ENCODE measurements around the gene SRPK2. TPM values are rescaled to one million over a fixed set of nuclear protein-coding genes. Genes with fewer than 3 reads are reported as not detected.
"Not testable (repeated sequence)": the region's sequence is repeated elsewhere in the genome, so short reads cannot be mapped to it uniquely, and the experiment has no call there.

The SRPK2 gene
- total RNA-seq, 1 donor from 2014 or later, result 249 TPM

- no peak for DNase-seq (ENCODE audit: low spot score in 2 of 2)
- no peak for FAIRE-seq
Observed at GRCh38 chr7:105345725-105346124, 43.0 kb downstream of the SRPK2 start.

- FAIRE-seq (no peak), DNase-seq (ENCODE audit: low spot score in 2 of 2) (no peak)
Observed at GRCh38 chr7:105345003-105345402, 43.7 kb downstream of the SRPK2 start.

- no peak for FAIRE-seq
- DNase-seq (ENCODE audit: low spot score in 2 of 2), result no peak
Observed at GRCh38 chr7:105339404-105340323, 49.1 kb downstream of the SRPK2 start.

GRCh38 chr7:105337529-105337928 is 51.2 kb downstream of the SRPK2 start:
- DNase-seq (ENCODE audit: low spot score in 2 of 2) (no peak), FAIRE-seq (no peak)

- FAIRE-seq (peak; percentile 98), DNase-seq (ENCODE audit: low spot score in 2 of 2) (no peak)
Observed at GRCh38 chr7:105336009-105336408, 52.7 kb downstream of the SRPK2 start.

GRCh38 chr7:105332661-105333060 is 56.1 kb downstream of the SRPK2 start:
- FAIRE-seq; DNase-seq (ENCODE audit: low spot score in 2 of 2): not testable (repeated sequence)

- FAIRE-seq (no peak), DNase-seq (ENCODE audit: low spot score in 2 of 2) (no peak)
Observed at GRCh38 chr7:105330526-105330925, 58.2 kb downstream of the SRPK2 start.

- FAIRE-seq, result no peak
- DNase-seq (ENCODE audit: low spot score in 2 of 2), result no peak
Observed at GRCh38 chr7:105327201-105327600, 61.5 kb downstream of the SRPK2 start.

GRCh38 chr7:105325216-105325904 is 63.4 kb downstream of the SRPK2 start:
- FAIRE-seq (no peak), DNase-seq (ENCODE audit: low spot score in 2 of 2) (no peak)

GRCh38 chr7:105324606-105325005 is 64.1 kb downstream of the SRPK2 start:
- FAIRE-seq, result not testable (repeated sequence)

GRCh38 chr7:105323366-105323765 is 65.4 kb downstream of the SRPK2 start:
- DNase-seq (ENCODE audit: low spot score in 2 of 2), result no peak
- FAIRE-seq, result no peak

More at GRCh38 chr7:105324606-105325005, 64.1 kb downstream of the SRPK2 start:
- not testable (repeated sequence) for DNase-seq (ENCODE audit: low spot score in 2 of 2)

- no peak for FAIRE-seq
- no peak for DNase-seq (ENCODE audit: low spot score in 2 of 2)
Observed at GRCh38 chr7:105322655-105323277, 66.0 kb downstream of the SRPK2 start.

- FAIRE-seq (no peak), DNase-seq (ENCODE audit: low spot score in 2 of 2) (no peak)
Observed at GRCh38 chr7:105321754-105322455, 66.8 kb downstream of the SRPK2 start.

GRCh38 chr7:105320896-105321295 is 67.8 kb downstream of the SRPK2 start:
- FAIRE-seq (no peak), DNase-seq (ENCODE audit: low spot score in 2 of 2) (no peak)

- FAIRE-seq, result no peak
Observed at GRCh38 chr7:105319578-105319977, 69.1 kb downstream of the SRPK2 start.

GRCh38 chr7:105316578-105317344 is 72.0 kb downstream of the SRPK2 start:
- DNase-seq (ENCODE audit: low spot score in 2 of 2) (no peak), FAIRE-seq (no peak)

More at GRCh38 chr7:105319578-105319977, 69.1 kb downstream of the SRPK2 start:
- no peak for DNase-seq (ENCODE audit: low spot score in 2 of 2)

- no peak for FAIRE-seq
Observed at GRCh38 chr7:105315357-105315756, 73.4 kb downstream of the SRPK2 start.

GRCh38 chr7:105309235-105310169 is 79.2 kb downstream of the SRPK2 start:
- no peak for DNase-seq (ENCODE audit: low spot score in 2 of 2)
- no peak for FAIRE-seq

More at GRCh38 chr7:105315357-105315756, 73.4 kb downstream of the SRPK2 start:
- no peak for DNase-seq (ENCODE audit: low spot score in 2 of 2)

Data from frontal cortex (tissue), 4 donors.